Astrocyte of the spinal cord (primary cell): ENCODE results near the gene PARS2.

Experiments
- DNase-seq: peaks from one replicate; pipeline ENCODE4 v3.0.0; 2011; ENCODE audit warnings: low read depth, low spot score
- H3K4me3 ChIP-seq: 2 replicates; pipeline ENCODE4 v1.5.1; 2011; ENCODE audit warnings: low read depth, mild to moderate bottlenecking, low read length, moderate library complexity
- CTCF ChIP-seq: IDR thresholded peaks from 2 replicates; pipeline ENCODE4 v1.5.1; 2012; ENCODE audit warnings: low read depth, mild to moderate bottlenecking, low read length, inconsistent platforms
- in situ Hi-C: cut with HindIII; loops from 2 replicates; pipeline ENCODE4 v1.10.0; 2017; ENCODE audit warnings: low sequenced_read_pairs

The PARS2 gene

DNA sequence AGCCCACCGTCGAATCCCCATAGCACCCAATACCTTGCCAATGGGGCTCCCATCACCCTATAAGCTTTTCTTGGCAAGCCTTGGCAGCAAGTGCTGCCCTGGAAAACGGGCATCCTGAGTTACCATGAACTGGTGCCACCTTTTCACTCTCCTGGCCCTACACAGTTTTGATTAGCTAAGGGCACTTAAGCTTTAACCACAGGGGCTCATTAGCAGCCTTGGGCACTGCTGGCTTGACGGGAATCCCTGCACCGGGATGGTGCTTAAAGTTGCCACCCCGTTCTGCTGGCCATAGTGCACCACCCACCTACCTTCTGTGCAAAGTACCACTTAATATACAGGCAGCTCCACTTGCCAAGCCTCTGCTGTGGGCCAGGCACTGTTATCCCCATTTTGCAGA, 13.7 kb downstream of the PARS2 start:
- H3K4me3 ChIP-seq = no peak overlapping the region
- DNase-seq = no peak
- no peak for TF ChIP-seq CTCF
- in situ Hi-C loops = no loop called here

GRCh38 chr1:54748094-54748835, 16.1 kb downstream of the PARS2 start:
- no peak overlapping the region for H3K4me3 ChIP-seq
- DNase-seq = no peak
- TF ChIP-seq CTCF = no peak
- in situ Hi-C loops = no loop called here

DNA sequence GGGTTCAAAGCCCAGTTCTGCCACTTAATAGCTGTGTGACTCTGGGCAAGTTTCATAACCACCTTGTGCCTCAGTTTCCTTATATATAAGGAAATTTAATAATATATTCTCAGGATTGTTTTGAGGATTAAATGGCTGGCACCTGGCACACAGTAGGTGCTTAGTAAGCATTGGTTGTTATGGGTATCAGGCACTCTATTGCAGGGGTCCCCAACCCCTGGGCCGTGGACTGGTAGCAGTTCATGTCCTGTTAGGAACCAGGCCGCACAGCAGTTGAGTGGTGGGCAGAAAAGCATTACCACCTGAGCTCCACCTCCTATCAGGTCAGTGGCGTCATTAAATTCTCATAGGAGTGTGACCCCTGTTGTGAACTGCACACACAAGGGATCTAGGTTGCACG, 18.5 kb downstream of the PARS2 start:
- in situ Hi-C loops = no loop called here
- no peak overlapping the region for H3K4me3 ChIP-seq
- no peak for DNase-seq
- TF ChIP-seq CTCF = no peak

GRCh38 chr1:54745274-54745673, 19.0 kb downstream of the PARS2 start:
- in situ Hi-C loops = no loop called here
- DNase-seq = no peak
- no peak overlapping the region for H3K4me3 ChIP-seq
- TF ChIP-seq CTCF = no peak

GRCh38 chr1:54744696-54745095, 19.6 kb downstream of the PARS2 start:
- TF ChIP-seq CTCF = no peak
- DNase-seq = no peak
- H3K4me3 ChIP-seq = no peak overlapping the region
- in situ Hi-C loops = no loop called here

DNA sequence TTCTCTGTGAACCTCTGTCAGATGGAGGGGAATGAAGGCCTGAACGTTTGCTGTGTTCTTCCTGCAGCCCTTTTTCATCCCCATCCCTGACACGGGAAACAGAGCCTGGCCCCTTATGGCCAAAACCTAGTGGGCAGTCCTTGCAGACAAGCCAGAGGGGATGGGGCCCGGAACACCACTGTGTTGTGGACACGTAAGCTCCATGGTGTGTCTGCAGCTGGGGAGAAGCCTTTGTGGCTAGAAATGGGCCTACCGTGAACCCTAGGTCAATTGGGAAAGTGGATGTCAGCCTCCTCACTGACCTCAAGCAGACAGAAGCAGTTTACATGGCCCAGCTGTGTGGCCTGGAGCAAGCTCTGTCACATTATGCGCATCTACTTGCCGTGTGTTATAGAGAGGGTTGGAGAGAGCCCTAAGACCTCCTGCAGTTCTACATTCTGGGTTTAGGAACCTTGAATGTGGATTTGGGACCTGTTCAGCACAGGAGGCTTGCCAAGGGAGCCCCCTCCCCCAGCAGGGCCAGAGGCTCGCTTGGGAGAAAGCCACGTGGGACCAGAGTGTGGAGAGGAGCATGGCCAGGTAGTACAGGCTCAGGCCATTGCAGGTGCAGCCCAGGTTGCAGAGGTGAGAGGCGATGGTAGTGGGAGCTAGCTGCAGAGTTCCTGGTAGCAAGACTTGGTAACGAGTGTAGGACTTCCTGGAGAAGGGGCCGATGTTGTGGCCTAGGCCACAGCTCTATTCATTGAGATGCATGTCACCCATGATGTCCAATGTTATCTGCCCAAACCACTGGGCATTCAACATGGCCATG, 20.7 kb downstream of the PARS2 start:
- in situ Hi-C loops = no loop called here
- DNase-seq = no peak
- H3K4me3 ChIP-seq = no peak overlapping the region
- TF ChIP-seq CTCF = no peak
